GM12875 (cell line): ENCODE data around the gene ADAR.

Source experiments
- H3K4me3 ChIP-seq: one replicate; pipeline ENCODE4 v1.5.1; 2011; ENCODE audit warnings: low read depth, low read length, control low read depth
- TF ChIP-seq, protein P1 (sequence below): IDR thresholded peaks from 2 replicates; pipeline ENCODE4 v1.5.1; 2011; ENCODE audit warnings: low read depth, mild to moderate bottlenecking, control low read depth, inconsistent platforms, low read length, moderate library complexity, borderline replicate concordance; ENCODE audit not compliant: insufficient read depth

ADAR gene

DNA sequence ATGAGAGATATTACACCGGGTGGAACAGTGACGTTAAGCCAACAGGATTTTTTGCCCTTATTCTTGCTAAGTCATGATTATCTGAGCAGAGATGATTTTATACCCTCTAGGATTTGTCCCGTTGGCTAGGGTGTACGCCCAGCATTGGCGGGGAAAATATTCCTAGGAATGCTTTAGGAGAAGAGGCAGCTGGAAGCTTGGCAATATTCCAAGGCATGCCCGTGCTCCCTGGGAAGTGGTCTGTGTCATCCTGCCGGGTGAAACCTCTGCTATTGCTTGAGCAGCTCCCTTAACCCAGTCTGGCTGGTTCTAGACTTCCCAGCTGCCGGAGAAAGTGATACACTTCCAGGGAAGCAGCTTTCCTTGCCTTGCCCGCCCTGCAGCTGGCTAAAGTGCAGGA, 24.2 kb downstream of the ADAR start:
- TF ChIP-seq, protein P1, sequence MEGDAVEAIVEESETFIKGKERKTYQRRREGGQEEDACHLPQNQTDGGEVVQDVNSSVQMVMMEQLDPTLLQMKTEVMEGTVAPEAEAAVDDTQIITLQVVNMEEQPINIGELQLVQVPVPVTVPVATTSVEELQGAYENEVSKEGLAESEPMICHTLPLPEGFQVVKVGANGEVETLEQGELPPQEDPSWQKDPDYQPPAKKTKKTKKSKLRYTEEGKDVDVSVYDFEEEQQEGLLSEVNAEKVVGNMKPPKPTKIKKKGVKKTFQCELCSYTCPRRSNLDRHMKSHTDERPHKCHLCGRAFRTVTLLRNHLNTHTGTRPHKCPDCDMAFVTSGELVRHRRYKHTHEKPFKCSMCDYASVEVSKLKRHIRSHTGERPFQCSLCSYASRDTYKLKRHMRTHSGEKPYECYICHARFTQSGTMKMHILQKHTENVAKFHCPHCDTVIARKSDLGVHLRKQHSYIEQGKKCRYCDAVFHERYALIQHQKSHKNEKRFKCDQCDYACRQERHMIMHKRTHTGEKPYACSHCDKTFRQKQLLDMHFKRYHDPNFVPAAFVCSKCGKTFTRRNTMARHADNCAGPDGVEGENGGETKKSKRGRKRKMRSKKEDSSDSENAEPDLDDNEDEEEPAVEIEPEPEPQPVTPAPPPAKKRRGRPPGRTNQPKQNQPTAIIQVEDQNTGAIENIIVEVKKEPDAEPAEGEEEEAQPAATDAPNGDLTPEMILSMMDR, result no peak
- no peak overlapping the region for H3K4me3 ChIP-seq

DNA sequence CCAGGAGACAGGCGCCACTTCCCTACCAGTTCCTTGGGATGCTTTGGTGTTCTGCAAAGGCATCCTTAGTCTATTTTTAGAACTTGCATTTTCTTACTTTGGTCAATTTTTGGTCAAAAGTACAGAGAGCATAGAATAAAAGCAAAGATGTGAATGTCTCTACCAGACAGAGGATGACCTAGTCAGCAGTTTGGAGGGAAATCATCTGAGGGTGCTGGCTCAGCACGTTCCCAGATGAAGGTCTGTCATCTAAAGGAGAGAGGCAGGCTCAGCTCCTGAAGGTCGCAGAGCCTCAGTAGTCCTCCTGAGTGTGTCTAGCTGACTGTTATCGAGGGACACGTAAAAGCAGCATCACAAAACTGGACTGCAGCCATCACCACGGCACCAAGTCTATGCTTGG, 25.1 kb downstream of the ADAR start:
- TF ChIP-seq, protein P1, result no peak
- H3K4me3 ChIP-seq, result no peak overlapping the region

DNA sequence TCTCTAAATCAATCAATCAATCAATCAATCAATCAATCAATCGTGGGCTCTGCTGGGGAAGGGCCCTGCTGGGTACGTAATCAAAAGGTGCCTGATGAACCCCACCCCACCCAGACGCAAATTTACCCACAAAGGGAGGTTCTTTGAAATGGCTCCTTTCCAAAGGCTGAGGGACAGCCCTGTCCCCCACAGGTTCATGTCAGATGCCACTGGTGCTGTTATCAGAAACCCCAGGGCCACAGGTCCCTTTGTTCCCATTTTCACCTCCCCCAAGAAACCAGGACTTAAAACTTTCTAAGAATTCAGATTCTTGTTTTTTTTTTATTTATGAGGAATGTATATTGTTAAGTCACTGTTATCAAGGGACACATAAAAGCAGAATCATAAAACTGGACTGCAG, 26.2 kb downstream of the ADAR start:
- TF ChIP-seq, protein P1, result no peak
- no peak overlapping the region for H3K4me3 ChIP-seq

DNA sequence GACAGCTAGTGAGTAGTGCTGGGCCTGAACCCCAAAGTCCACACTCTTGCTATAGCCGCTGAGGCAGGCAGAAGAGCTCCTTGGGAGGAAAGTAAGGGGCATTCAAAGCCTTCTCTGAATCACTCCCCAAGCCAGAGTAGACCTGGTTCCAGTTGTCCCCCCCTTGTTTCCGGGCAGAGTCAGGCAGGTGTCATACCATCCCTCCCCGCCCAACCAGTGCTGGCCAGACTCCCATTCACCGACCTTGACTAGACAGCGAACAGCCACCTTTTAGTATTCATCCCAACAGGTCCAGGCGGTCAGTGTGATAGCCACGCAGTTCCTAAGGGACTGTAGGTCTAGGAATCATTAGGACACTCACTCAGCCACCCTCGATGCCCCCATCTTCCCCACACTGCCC, 28.6 kb downstream of the ADAR start:
- H3K4me3 ChIP-seq, result no peak overlapping the region
- TF ChIP-seq, protein P1, result no peak

- no peak overlapping the region for H3K4me3 ChIP-seq
- TF ChIP-seq, protein P1, result no peak
Observed at GRCh38 chr1:154578058-154578418, 29.9 kb downstream of the ADAR start.

- TF ChIP-seq, protein P1, result no peak
- no peak overlapping the region for H3K4me3 ChIP-seq
Observed at GRCh38 chr1:154577346-154578057, 30.5 kb downstream of the ADAR start.

DNA sequence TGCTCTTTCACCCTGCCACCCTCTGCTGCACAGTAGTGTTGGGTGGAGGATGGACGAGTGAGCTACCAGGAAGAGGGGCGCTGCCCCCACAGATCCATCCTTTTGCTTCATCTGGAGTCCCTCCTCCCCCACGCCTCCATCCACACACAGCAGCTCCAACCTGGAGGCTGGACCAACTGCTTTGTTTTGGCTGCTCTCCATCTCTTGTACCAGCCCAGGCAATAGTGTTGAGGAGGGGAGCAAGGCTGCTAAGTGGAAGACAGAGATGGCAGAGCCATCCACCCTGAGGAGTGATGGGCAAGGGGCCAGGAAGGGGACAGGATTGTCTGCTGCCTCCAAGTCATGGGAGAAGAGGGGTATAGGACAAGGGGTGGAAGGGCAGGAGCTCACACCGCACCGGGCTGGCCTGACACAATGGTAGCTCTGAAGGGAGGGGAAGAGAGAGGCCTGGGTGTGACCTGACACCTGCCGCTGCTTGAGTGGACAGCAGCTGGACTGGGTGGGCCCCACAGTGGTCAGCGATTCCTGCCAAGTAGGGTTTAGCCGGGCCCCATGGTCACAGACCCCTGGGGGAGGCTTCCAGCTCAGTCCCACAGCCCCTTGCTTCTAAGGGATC, 31.9 kb downstream of the ADAR start:
- TF ChIP-seq, protein P1, result no peak

More for the DNA sequence above, 31.9 kb downstream of the ADAR start:
- H3K4me3 ChIP-seq, result no peak overlapping the region
